Measurements from ENCODE around the gene ARHGAP23.

DNA sequence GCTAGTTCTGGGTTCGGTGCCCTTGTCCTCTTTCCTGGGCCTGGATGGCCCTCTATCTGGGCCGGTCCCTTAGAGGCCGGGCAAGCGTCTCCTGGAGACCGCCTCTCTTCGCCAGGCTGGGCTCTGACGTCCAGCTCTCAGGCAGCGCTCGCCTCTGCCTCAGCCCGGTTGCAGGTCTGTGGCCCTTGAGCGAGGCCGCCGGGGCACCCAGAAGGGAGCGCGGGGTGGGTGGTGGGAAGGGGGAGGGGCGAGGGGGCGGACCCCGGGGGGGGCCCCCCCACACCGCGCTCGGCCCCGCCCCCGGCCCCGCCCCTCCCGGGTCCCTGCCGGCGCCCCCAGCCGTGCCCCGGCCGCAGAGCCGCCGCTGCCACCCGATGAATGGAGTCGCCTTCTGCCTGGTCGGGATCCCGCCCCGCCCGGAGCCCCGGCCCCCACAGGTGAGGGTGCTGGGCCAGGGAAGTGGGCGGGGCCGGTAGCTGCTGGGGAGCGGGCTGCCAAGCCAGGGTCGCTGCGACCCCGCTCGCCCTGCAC lies at the start of gene ARHGAP23:
- TF ChIP-seq, protein P1, sequence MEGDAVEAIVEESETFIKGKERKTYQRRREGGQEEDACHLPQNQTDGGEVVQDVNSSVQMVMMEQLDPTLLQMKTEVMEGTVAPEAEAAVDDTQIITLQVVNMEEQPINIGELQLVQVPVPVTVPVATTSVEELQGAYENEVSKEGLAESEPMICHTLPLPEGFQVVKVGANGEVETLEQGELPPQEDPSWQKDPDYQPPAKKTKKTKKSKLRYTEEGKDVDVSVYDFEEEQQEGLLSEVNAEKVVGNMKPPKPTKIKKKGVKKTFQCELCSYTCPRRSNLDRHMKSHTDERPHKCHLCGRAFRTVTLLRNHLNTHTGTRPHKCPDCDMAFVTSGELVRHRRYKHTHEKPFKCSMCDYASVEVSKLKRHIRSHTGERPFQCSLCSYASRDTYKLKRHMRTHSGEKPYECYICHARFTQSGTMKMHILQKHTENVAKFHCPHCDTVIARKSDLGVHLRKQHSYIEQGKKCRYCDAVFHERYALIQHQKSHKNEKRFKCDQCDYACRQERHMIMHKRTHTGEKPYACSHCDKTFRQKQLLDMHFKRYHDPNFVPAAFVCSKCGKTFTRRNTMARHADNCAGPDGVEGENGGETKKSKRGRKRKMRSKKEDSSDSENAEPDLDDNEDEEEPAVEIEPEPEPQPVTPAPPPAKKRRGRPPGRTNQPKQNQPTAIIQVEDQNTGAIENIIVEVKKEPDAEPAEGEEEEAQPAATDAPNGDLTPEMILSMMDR (IDR thresholded peaks at IDR 0.05; ENCODE audit: extremely low read depth in 1 of 2, insufficient read depth in 1 of 2, low read depth in 1 of 2, low read length in 2 of 2), result no peak
- peak; percentile 40 for TF ChIP-seq POLR2AphosphoS5 (IDR thresholded peaks at IDR 0.05; ENCODE audit: insufficient read depth, low read depth, low read length)
- TF ChIP-seq EZH2 (IDR thresholded peaks at IDR 0.05; ENCODE audit: borderline replicate concordance, low read depth, low read length, severe bottlenecking), result no peak
